GM18511 (cell line): ENCODE results near the gene CXXC5.

Experiments used
- ATAC-seq: cut with Tn5 transposase; IDR thresholded peaks from one replicate; pipeline ENCODE4 v1.9.1; 2021; ENCODE audit warnings: mild to moderate bottlenecking, moderate library complexity; ENCODE audit not compliant: unreplicated experiment

Gene CXXC5

GRCh38 chr5:139638090-139638735 lies 9.9 kb upstream of the CXXC5 start:
- ATAC-seq: peak; percentile 25

DNA sequence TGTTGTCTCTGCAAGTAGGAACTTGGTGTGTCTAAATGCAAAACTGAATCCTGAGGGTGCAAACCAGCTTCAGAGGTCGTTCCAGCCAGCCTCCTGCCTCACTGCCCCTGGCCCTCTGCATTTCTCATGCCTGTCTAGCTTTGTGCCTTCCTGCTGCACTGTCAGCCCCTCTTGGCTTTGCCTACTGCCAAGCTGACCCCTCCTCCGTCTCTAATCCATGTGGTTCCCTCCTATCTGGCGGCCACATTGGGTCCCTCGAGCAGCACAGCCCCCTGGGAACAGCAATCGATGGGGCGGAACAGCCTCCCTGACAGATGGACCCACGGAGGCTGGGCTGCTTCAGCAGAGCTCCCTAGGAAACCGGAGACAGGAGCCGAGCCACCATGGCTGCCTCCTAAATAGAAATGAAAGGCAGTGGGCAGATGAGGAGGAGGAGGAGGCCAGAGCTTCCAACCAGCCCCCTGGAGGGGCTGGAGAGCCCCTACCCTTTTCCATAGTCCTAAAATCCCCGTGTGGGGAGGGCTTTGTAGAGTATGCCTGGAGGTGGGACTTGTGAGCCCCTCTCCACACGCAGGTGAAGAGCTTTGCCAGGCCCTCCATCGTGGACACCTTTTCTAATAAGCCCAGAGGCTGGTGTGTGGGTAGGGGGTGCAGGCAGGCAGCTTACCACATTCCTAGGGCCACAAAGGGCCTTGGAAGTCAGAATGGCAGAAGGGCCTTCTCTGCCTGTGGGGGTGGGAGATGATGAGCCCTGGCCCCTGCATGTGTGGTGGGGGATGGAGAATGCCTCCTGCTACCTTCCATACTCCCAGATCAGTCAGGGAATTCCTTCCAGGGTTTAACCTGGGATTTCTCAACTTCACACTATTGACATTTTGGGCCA lies 9.2 kb upstream of the CXXC5 start:
- no peak for ATAC-seq

DNA sequence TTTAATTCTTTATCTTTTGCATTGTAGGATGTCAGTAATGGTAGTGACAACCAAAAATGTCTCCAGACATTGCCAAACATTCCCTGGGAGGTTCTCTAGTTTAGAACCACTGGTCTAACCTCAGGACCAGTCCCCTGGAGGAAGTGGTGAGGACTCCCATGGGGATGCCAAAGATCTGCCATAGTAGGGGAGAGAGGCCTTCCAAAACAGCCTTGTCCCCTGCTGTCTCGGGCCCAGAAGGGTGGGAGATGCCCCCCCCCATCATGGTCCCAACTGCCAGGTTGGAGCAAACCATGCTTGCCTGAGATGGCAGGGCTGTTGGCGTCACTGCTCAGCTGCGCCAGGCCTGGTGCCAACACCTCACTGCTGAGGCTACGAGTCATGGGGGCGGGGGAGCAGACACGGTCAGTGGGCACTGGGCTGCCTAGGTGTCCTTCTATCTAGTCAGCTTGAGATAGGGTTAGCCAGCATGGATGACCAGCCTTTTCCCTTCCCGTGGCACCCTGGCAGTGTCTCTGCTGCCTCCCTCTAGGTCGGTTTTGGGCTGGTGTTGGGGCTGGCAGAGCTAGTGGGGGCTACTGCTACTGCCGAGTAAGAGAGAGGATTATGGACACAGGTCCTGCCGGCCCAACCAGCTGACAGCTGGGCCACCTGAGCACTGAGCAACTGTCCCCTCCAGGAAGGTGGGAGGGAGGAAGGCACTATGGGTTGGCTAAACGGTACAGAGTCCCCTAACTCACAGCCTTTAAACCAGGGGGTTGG lies 8.3 kb upstream of the CXXC5 start:
- no peak for ATAC-seq

DNA sequence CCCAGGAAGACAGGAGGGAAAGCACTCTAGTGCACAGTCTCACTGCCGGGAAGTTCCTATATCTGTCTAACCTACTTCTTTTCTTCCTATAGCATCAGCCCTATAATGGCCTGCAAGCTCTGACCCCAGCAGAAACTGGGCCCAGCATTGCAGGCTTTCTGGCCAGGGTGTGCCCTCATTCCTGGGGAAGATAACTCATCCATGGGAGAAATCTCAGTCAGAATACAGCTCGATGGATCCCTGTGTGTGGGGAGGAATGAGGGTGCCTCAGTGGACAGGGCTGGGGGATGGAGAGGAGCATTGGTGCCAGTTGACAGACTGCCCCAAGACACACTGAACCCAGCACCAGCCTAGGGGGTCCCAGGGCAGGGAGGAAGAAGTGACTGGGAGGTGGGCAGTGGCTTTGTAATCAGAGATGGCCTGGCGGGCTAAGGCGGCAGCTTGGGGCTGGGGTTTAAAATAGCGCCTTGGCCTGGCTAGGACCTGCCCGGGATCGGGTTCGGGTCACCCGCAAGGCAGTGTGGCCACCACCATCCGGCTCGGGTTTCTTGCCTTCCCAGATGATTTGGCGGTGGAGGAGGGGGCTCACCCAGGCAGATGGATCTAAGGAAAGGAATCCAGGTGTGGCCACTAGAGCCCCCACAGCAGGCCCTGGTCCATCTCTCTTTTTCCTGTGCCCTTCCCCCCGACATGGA lies 7.6 kb upstream of the CXXC5 start:
- ATAC-seq: no peak

DNA sequence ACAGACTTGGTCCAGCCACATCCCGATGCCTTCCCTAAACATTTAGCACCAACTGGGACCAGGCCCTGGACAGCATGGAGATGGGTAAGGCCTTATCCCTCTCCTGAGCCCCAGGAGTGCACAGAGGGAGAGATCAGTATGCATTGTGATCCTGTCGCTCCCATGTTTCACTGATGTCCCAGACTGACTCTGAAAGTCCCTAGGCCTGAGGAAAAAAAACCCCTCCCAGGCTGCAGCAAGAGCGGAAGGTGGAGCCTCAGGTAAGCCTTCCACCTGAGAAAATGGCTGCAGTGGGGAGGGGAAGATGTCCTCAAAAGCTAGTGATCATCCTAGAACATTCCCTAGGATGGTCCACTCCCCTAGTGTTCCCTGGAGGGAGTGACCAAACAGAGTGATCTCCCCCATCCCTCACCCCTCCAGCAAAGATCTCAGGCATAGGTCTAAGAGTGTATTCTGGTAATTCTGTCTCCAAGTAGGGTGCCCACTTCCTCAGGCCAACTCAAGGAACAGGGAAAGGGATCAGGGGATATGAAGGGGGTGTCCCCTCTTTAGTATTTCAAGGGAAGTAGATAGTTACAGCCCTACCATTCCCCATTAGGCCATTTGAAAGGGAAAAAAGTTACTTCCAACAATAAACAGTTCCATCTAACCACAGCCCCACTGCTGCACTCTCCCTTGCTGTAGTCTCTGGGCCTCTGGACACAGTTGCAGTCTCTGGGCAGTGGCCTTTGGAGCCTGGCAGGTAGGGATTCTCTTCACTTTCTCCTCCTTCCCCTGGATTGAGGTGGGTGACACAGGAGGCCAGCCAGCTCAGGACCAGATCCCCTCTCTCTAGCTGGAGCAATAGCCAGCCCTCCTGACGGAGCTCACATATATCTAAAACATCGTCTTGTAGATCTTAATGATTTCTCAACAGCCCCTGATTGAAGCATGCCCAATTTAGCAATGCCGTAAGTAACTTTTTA lies 6.8 kb upstream of the CXXC5 start:
- no peak for ATAC-seq

- no peak for ATAC-seq
Measured at GRCh38 chr5:139642213-139642612, 5.9 kb upstream of the CXXC5 start.

GRCh38 chr5:139642891-139643871 lies 5.0 kb upstream of the CXXC5 start:
- no peak for ATAC-seq

- no peak for ATAC-seq
Measured at GRCh38 chr5:139644001-139644456, 4.1 kb upstream of the CXXC5 start.

- ATAC-seq: no peak
Measured at GRCh38 chr5:139644646-139645429, 3.3 kb upstream of the CXXC5 start.

GRCh38 chr5:139645430-139645871 lies 2.7 kb upstream of the CXXC5 start:
- no peak for ATAC-seq

- ATAC-seq: no peak
Measured at GRCh38 chr5:139646111-139646510, 2.0 kb upstream of the CXXC5 start.

DNA sequence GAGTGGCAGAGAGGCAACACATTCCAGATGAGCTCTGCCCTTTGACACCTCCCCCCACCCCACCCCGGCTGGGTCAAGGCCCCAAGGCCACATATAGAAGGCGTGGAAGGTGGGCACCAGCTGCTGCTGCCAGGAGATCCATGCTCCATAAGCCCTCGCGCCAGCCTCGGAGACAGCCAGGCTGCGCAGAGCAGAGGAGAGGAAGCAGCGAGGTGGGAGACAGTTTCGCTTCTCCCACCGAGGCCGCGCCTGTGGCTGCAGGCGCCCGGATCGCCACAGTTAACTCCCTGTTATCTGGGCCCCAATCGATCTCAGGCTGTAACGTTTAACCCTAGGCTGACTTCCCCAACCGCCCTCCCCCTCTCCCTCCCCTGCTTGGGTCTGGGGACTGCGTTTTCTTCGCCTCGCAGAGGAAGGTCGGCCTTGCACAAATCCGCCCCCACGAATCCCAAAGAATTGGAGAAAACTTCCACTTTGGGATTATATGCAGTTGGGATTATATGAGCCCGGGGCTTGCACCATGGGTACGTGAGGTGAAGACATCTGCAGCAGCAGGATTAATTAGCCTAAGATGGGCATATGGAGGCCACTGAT lies 1.1 kb upstream of the CXXC5 start:
- no peak for ATAC-seq

GRCh38 chr5:139647506-139648204 lies 494 bp upstream of the CXXC5 start:
- ATAC-seq: no peak

DNA sequence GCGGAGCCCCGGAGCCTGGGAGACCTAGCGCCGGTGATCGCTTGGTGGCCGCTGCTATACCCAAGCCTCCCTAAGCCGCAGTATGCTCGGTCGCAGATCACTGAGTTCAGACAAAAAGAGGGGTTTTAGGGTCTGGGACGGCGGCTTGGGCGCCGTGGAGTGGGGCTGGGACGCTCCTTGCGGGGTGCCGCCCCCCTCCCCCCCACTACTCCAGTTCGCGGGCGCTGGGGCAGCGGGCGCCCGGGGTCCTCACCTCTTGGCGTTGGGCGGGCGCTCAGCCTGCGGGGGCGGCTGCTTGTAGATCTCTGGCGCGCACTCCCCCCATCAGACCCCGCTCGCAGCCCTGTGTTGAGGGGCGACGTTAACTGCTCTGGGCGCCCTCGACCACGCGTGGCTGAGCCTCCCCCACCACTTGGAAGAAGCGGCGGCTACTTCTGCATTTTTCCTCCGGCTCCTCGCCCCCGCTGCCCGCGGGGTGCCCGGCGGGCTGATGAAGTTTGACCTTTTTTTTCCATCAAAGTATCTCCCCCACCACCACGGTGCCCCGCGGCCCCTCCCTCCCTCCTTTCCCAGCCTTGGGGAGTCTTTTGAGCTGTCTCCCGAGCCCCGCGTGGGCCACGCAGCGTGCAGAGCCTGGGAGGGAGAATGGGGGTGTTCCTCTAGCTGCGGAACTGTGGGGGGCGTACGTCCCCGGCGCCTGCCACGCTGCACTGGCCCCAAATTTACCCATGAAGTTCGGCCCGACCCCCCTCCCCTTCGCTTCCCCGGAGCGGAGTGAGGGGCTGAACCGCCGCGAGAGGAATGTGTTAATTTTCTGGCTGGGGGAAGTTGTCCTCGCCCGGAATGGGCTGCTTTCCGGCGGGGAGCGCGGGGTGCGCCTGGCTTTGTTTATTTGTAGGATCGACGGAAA lies 1.2 kb downstream of the CXXC5 start:
- ATAC-seq: no peak

- ATAC-seq: no peak
Measured at GRCh38 chr5:139650031-139650688, 2.0 kb downstream of the CXXC5 start.
